HFFc6 (cell line): ENCODE data around the gene KCTD10. TPM values are rescaled to one million over a fixed set of nuclear protein-coding genes. Genes with fewer than 3 reads are reported as not detected.

Experiments used
- DNase-seq: peaks from one replicate; pipeline ENCODE4 v3.0.0-alpha.2; 2018
- H3K27ac Mint-ChIP-seq: 2 replicates; pipeline ENCODE4 v1.8.0; 2020; ENCODE audit warnings: mild to moderate bottlenecking, mixed read lengths
- H3K27me3 Mint-ChIP-seq: 2 replicates; pipeline ENCODE4 v1.8.0; 2021; ENCODE audit warnings: mild to moderate bottlenecking, moderate library complexity, mixed read lengths; ENCODE audit not compliant: insufficient read depth
- H3K36me3 Mint-ChIP-seq: 2 replicates; pipeline ENCODE4 v1.8.0; 2021; ENCODE audit warnings: low read depth, mixed read lengths
- H3K4me1 Mint-ChIP-seq: 2 replicates; pipeline ENCODE4 v1.8.0; 2020; ENCODE audit warnings: low read depth, mixed read lengths
- H3K4me3 Mint-ChIP-seq: 2 replicates; pipeline ENCODE4 v1.8.0; 2020; ENCODE audit warnings: mild to moderate bottlenecking, moderate library complexity, mixed read lengths
- H3K9me3 Mint-ChIP-seq: 2 replicates; pipeline ENCODE4 v1.8.0; 2020; ENCODE audit warnings: mild to moderate bottlenecking, mixed read lengths
- CTCF ChIP-seq: fragments of 200-600 bp; sonication (generic); IDR thresholded peaks from 2 replicates; pipeline ENCODE4 v1.5.0; 2021; ENCODE audit warnings: antibody characterized with exemption, mild to moderate bottlenecking
- total RNA-seq, 6 experiments: library from RNA; stranded (reverse); fragmentation: NEBNext Ultra II Directional; extraction: Animal tissue kit (Norgen Biotek cat#: 25700); gene quantifications; 2 replicates in 1 of 6; 3 replicates in 5 of 6; pipeline ENCODE4 v1.2.3, GENCODE V29; 2021

The KCTD10 gene
- total RNA-seq, 6 experiments from 2014 or later, result 127 to 145 (median 134) TPM

DNA sequence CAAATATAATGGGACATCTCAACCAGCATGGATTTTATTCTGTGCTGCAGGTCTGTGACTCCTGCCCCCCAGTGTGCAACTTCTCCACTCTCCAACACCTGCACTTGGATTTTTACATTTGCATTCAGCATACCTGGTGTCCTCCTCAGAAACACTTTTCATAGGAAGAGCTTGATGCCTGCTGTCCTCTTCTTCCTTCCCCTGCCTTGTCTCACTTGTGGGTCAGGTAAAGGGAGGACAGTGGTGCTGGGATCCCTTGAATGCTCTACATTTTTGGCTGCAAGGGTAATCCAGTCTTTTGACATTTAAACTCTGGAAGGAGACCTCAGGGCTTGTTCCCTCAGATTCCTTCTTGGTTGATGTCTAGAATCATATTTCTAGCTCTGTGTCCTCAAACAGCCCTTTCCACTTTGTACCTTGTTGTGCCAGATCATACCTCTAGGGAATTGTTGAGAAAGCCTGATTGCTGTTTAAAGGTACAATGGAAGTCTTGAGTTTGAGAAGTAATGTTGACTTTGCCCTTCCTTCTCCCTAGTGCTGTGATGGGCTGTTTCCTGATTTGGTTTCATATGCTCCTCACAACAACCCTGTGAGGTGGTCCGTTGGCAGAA lies 13.0 kb upstream of the KCTD10 start:
- H3K9me3 Mint-ChIP-seq, result no peaks in the 10 kb centered on the region
- no peaks in the 10 kb centered on the region for H3K4me1 Mint-ChIP-seq
- no peak overlapping the region for H3K27ac Mint-ChIP-seq
- no peak overlapping the region for H3K4me3 Mint-ChIP-seq
- DNase-seq, result no peak
- H3K27me3 Mint-ChIP-seq, result no peaks in the 10 kb centered on the region
- H3K36me3 Mint-ChIP-seq, result peaks cover 5% of the 10 kb centered on the region; the same call in 1 of the 2 replicates
- no peak for TF ChIP-seq CTCF

- DNase-seq, result no peak
- Mint-ChIP-seq H3K27ac (no peak overlapping the region), H3K9me3 (no peaks in the 10 kb centered on the region), H3K36me3 (peaks cover 8% of the 10 kb centered on the region; the same call in 1 of the 2 replicates), H3K27me3 (no peaks in the 10 kb centered on the region), H3K4me3 (no peak overlapping the region), H3K4me1 (no peaks in the 10 kb centered on the region)
- no peak for TF ChIP-seq CTCF
Observed at GRCh38 chr12:109489016-109489954, 12.2 kb upstream of the KCTD10 start.

DNA sequence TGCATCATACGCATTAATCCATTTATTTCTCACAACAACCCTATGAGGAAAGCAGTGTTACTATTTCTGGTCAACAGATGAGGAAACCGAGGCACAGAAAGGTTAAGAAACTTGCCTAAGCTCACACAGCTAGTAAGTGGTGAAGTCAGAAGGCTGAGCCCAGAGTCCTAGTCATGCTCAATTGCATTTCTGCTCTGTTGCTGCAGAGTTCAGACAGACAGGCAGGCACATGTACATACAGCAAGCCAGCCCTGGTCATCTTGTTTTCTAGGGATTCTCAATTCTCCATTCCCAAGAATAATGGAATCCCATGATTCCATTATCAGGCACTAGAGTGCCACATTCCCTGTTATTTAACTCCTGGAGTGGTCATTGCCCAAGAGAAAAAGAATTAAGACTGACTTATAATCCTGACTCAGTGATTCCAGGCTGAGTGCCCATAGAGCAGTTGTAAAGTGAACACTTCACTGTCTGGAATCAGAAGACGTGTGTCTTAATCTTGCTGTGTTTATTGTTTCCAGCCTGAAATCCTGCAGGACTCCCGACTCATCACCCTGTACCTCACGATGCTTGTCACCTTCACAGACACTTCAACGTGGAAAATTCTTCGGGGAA lies 11.1 kb upstream of the KCTD10 start:
- TF ChIP-seq CTCF, result no peak
- Mint-ChIP-seq H3K4me1 (no peaks in the 10 kb centered on the region), H3K27ac (no peak overlapping the region), H3K9me3 (no peaks in the 10 kb centered on the region), H3K4me3 (no peak overlapping the region), H3K27me3 (no peaks in the 10 kb centered on the region), H3K36me3 (peaks cover 8% of the 10 kb centered on the region; the same call in 1 of the 2 replicates)
- no peak for DNase-seq

GRCh38 chr12:109487181-109488050 lies 10.3 kb upstream of the KCTD10 start:
- Mint-ChIP-seq H3K27ac (no peak overlapping the region), H3K4me3 (no peak overlapping the region), H3K4me1 (no peaks in the 10 kb centered on the region), H3K27me3 (no peaks in the 10 kb centered on the region), H3K9me3 (no peaks in the 10 kb centered on the region), H3K36me3 (peaks cover 8% of the 10 kb centered on the region; the same call in 1 of the 2 replicates)
- TF ChIP-seq CTCF, result no peak
- no peak for DNase-seq

DNA sequence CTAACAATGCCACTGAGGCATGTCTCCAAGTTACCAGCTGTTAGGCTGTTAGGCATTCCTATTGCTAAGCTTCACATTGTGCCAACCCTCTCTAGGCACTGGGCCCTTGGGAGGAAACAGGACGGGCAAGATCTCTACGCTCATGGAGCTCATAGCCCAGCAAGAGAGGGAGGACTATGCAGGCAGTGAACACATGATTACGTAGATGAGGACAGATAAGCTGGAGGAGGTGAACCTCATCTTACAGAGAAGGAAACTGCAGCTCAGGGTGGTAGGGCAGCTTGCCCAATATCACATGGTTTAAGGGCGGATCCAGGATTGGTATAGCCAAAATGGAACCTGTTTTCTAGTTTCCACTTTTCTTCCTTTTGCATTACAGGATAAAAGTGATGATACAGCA lies 8.1 kb upstream of the KCTD10 start:
- Mint-ChIP-seq H3K4me3 (no peak overlapping the region), H3K4me1 (no peaks in the 10 kb centered on the region; the same call in 1 of the 2 replicates), H3K36me3 (peaks cover 8% of the 10 kb centered on the region; the same call in 1 of the 2 replicates), H3K27me3 (no peaks in the 10 kb centered on the region), H3K27ac (no peak overlapping the region), H3K9me3 (no peaks in the 10 kb centered on the region)
- no peak for DNase-seq
- TF ChIP-seq CTCF, result no peak
